GM12875 (cell line): ENCODE measurements around the gene EXOC7.
"Not testable (repeated sequence)": the region's sequence is repeated elsewhere in the genome, so short reads cannot be mapped to it uniquely, and the experiment has no call there.

Experiments
- H3K4me3 ChIP-seq: one replicate; pipeline ENCODE4 v1.5.1; 2011; ENCODE audit warnings: low read depth, low read length, control low read depth
- TF ChIP-seq, protein P1 (sequence below): IDR thresholded peaks from 2 replicates; pipeline ENCODE4 v1.5.1; 2011; ENCODE audit warnings: low read depth, mild to moderate bottlenecking, control low read depth, inconsistent platforms, low read length, moderate library complexity, borderline replicate concordance; ENCODE audit not compliant: insufficient read depth

Gene EXOC7

GRCh38 chr17:76048025-76048605 is 55.5 kb downstream of the EXOC7 start:
- TF ChIP-seq, protein P1, sequence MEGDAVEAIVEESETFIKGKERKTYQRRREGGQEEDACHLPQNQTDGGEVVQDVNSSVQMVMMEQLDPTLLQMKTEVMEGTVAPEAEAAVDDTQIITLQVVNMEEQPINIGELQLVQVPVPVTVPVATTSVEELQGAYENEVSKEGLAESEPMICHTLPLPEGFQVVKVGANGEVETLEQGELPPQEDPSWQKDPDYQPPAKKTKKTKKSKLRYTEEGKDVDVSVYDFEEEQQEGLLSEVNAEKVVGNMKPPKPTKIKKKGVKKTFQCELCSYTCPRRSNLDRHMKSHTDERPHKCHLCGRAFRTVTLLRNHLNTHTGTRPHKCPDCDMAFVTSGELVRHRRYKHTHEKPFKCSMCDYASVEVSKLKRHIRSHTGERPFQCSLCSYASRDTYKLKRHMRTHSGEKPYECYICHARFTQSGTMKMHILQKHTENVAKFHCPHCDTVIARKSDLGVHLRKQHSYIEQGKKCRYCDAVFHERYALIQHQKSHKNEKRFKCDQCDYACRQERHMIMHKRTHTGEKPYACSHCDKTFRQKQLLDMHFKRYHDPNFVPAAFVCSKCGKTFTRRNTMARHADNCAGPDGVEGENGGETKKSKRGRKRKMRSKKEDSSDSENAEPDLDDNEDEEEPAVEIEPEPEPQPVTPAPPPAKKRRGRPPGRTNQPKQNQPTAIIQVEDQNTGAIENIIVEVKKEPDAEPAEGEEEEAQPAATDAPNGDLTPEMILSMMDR: no peak

DNA sequence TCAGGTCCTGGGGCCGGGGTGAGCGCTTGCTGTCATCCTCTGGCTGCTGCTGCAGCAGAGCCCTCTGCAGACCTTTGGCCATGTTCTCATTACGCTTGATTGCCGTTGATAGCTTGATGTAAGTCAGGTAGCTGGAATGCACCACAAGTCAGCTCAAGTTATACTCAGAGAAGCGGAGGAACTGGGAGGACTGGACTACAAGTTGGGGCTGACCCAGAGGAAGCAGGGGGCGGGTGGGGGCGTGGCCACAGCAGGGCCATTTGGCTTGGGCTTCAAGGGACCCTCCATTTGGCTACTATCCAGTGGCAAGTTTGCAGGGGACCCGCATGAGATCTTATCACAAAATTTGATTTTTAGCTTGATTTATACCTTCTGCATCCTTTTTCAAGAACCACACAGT is 57.5 kb downstream of the EXOC7 start:
- TF ChIP-seq, protein P1: no peak
- no peak overlapping the region for H3K4me3 ChIP-seq

More at GRCh38 chr17:76048025-76048605, 55.5 kb downstream of the EXOC7 start:
- H3K4me3 ChIP-seq: no peak overlapping the region

DNA sequence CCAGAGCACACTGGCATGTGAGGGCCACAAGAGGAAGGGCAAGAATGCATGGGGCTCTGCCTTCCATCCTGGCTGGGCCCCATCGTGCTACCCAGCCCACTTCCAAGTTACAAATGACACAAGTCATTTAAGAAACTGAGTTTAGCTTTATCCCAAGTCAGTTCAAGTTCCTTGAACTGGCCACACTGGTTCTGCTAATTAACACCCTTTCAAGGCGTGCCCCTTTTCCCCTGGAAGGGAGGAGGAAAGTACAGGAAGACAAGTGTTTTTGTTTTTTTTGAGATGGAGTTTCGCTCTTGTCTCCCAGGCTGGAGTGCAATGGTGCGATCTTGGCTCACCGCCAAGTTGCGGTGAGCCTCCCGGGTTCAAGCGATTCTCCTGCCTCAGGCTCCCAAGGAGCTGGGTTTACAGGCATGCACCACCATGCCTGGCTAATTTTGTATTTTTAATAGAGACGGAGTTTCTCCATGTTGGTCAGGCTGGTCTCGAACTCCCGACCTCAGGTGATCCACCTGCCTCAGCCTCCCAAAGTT is 59.0 kb downstream of the EXOC7 start:
- not testable (repeated sequence) for H3K4me3 ChIP-seq

DNA sequence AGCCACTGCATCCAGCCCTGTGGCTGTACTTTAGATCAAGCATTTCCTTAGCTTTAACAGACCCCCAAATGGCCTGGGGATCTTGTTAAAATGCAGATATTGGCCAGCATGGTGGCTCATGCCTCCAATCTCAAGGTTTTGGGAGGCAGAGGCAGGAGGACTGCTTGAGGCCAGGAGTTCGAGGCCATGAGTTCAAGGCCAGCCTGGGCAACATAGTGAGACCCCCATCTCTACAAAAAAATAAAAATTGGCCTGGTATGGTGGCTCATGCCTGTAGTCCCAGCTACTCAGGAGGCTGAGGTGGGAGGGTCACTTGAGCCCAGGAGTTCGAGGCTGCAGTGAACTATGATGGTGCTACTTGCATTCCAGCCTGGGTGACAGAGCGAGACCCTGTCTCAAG is 60.7 kb downstream of the EXOC7 start:
- H3K4me3 ChIP-seq: not testable (repeated sequence)

DNA sequence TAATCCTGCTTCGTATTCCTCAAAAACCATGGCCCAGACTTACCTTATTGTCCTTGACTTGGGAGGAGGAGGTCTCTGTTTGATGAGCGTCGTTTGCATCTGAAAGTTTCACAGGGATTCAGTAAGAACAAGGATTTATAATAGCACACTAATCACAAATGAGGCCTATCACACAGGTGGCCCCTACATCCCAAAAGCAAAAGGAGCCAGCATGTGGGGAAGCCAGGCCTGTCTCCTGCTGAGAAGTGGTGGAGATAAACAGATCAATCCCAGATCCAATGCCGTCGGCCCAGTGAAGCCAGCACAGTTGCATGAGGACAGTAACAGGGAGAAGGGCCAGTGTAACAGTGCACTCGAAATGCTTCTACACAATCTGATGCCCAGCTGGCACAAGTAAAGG is 63.2 kb downstream of the EXOC7 start:
- H3K4me3 ChIP-seq: no peak overlapping the region
- TF ChIP-seq, protein P1: no peak

DNA sequence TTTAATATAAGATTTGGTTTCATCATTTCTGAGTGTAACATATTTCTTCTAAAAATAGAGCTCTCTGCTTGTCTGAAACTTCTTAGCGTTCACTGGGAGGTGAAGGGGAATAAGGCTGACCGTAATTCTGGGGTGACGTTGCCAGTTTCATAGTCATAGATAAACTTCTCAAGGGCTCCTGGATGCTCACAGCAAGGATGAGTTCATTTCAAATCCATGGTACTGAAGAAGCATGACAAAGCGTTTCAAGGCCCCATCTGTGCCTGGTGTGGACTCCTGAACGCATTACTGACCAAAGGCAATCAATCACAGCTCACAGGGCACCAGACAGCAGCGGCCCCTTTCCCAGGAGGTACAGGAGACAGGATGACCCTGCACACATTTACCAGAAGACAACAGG is 64.5 kb downstream of the EXOC7 start:
- H3K4me3 ChIP-seq: no peak overlapping the region
- TF ChIP-seq, protein P1: no peak

DNA sequence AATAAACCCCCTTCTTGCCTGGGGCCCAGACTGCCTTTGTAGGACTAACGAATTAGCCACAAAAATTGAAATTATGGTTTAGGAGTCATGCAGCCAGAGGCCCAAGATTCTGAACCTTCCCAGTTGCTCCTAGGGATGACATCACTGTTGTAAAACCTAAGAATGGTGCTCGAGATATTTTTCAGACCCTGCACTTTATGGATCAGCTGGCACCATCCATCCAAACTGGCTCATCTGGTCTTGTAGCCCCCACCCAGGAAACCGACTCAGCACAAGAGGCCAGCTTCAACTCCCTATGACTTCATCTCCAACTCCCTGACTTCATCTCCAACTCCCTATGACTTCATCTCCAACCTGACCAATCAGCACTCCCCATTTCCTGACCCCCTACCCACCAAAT is 65.5 kb downstream of the EXOC7 start:
- TF ChIP-seq, protein P1: no peak

GRCh38 chr17:76036497-76037261 is 66.9 kb downstream of the EXOC7 start:
- no peak overlapping the region for H3K4me3 ChIP-seq
- TF ChIP-seq, protein P1: no peak

More for the DNA sequence above, 65.5 kb downstream of the EXOC7 start:
- H3K4me3 ChIP-seq: no peak overlapping the region
